HG03139 (cell line): Measurements from ENCODE around the gene GAL3ST2.

ENCODE experiments used
- ATAC-seq: cut with Tn5 transposase; IDR thresholded peaks from one replicate; pipeline ENCODE4 v1.9.1; 2021; ENCODE audit not compliant: unreplicated experiment

GAL3ST2 gene

GRCh38 chr2:241842620-241843211 is 66.1 kb downstream of the GAL3ST2 start:
- ATAC-seq, result peak; percentile 38

- no peak for ATAC-seq
Observed at GRCh38 chr2:241843321-241844065, 66.9 kb downstream of the GAL3ST2 start.

DNA sequence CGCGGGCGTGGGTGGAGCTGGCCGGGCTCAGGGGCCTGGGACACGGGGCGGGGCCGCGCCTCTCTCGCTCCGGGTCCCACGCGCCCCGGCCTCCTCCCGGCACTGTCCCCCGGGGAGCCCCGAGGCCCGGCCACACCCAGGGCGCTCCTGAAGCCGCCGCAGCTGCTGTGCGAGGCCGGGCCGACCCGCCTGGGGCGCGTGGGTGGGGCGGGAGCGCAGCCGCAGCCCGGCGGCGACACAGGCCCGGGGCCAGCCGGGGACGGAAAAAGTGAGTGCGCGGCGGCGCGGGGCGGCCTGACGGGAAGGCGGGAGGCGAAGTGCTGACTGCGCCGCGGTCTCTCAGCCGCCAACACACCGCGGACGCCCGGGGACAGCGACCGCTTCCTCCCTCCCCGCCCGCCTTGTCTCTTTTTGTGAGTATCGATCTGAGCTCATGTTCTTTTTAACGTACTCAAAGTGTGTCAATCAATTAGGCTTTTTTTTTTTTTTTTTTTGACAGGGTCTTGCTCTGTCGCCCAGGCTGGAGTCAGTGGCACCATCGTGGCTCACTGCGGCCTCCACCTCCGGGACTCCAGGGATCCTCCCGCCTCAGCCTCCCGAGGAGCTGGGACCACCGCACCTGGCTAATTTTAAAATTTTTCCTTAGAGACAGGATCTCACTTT is 67.6 kb downstream of the GAL3ST2 start:
- no peak for ATAC-seq

- no peak for ATAC-seq
Observed at GRCh38 chr2:241844831-241845578, 68.4 kb downstream of the GAL3ST2 start.

DNA sequence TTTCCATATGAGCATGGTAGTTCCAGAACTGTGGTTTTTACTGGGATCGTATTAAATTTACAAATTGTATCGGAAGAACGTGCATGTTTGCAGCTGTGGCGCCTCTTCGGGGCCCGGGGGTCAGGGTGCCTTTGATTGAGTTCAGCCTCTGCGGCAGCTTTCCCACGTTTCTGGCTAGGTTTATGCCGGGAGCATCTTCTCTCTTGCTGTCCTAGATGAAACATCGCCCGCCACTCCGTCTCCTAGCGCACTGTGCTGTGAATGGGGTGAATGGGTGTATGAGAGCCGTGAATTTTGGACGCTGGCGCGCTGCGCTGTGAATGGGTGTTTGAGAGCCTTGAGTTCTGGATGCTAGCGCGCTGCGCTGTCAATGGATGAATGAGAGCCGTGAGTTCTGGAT is 69.8 kb downstream of the GAL3ST2 start:
- no peak for ATAC-seq

- ATAC-seq, result no peak
Observed at GRCh38 chr2:241848761-241849615, 72.4 kb downstream of the GAL3ST2 start.

- ATAC-seq, result no peak
Observed at GRCh38 chr2:241849616-241850543, 73.3 kb downstream of the GAL3ST2 start.

DNA sequence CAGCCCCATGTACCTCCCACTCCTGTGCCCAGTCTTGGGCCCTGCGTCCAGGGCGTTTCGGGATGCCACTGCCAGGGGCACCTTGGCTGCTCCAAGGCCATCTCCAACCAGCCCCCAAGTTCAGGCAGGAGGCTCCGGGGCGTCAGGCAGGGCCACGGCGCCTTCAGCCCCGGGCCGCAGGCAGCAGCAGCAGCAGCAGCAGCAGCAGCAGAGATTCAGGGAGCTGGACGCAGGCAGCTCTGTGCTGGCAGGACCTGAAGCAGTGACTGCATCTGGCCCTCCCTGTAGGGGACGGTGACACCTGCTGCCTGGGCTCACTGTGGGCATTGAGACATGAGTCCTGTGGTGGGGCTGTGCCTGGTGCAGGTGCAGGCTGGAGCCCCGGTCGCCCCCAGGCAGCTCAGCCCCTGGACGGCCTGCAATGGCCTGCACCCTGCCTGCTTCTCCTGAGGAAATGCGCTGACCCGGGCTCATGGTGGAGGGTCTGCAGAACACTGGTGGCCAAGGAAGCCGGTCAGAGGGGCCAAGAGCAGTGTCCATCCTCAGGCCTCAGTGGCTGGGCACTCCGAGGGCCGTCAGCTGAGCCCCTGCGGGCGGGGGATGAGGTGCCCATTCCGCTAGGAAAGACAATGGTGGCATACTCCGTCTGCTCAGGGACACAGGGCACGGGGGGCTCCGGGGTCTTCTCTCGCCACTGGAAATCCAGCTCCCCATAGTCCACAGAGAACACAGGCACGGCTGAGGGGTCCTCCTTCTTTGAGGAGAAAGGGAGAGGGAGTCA is 74.1 kb downstream of the GAL3ST2 start:
- ATAC-seq, result no peak

- ATAC-seq, result no peak
Observed at GRCh38 chr2:241851325-241852115, 74.9 kb downstream of the GAL3ST2 start.

- ATAC-seq, result no peak
Observed at GRCh38 chr2:241852116-241852980, 75.7 kb downstream of the GAL3ST2 start.

DNA sequence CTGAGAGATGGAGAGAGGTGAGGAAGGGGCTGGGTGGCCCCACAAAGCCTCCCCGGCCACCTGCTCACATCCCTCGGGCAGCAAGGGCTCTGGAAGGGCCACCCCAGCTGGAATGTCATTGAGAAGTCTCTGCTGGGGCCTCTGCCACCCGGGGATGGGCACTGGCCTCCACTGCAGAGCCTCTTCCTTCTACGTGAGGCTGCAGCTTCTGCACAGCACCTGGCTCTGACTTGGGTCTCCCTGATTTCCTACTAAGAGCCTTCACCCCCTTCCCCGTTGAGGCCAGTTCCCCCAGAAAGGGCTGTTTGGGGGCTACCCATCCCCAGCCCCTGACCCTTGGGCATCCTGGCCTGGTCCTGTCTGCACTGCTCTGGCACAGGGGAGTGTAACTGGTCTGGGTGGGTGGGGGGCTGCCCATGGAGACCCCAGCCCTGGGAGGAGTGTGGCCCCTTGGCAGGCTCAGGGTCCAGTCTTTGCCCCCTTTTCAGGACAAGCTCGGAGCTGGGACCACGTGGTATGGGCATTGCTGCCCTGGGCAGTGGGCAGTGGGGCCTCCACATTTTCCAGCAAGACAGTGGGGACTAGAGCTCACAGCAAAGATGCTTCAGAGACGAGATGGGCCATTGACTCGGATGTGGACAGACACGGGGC is 76.5 kb downstream of the GAL3ST2 start:
- no peak for ATAC-seq
